Stimulated activated CD4-positive, alpha-beta T cell treated with anti-CD3 and anti-CD28 coated beads, TNF-alpha, amount 100 ng/mL, for 4 hours (primary cell): Measurements from ENCODE around the gene ATXN1.

ENCODE experiments used
- DNase-seq, 3 experiments: peaks; one replicate each; pipeline ENCODE4 v3.0.0-alpha.2; 2020; ENCODE audit warnings: low read depth in 3 of 3

Gene ATXN1

GRCh38 chr6:16498237-16498636 is 263.0 kb downstream of the ATXN1 start:
- DNase-seq, result no peak

GRCh38 chr6:16496991-16497801 is 264.1 kb downstream of the ATXN1 start:
- no peak for DNase-seq

GRCh38 chr6:16496210-16496609 is 265.1 kb downstream of the ATXN1 start:
- DNase-seq, result no peak

GRCh38 chr6:16494793-16495192 is 266.5 kb downstream of the ATXN1 start:
- DNase-seq, result no peak

GRCh38 chr6:16493802-16494201 is 267.5 kb downstream of the ATXN1 start:
- no peak for DNase-seq

GRCh38 chr6:16493112-16493511 is 268.1 kb downstream of the ATXN1 start:
- no peak for DNase-seq

- DNase-seq, result no peak
These were observed 269.5 kb downstream of the ATXN1 start for GRCh38 chr6:16491666-16492313.

GRCh38 chr6:16490616-16491015 is 270.6 kb downstream of the ATXN1 start:
- DNase-seq, result no peak

GRCh38 chr6:16488813-16489212 is 272.4 kb downstream of the ATXN1 start:
- no peak for DNase-seq

- no peak for DNase-seq
These were observed 273.1 kb downstream of the ATXN1 start for GRCh38 chr6:16487996-16488674.

GRCh38 chr6:16486661-16487060 is 274.6 kb downstream of the ATXN1 start:
- peak in 2 of 3 experiments; percentile 33 to 47 for DNase-seq

GRCh38 chr6:16483315-16483875 is 277.9 kb downstream of the ATXN1 start:
- no peak for DNase-seq

GRCh38 chr6:16482702-16483314 is 278.5 kb downstream of the ATXN1 start:
- DNase-seq, result no peak

- peak in 2 of 3 experiments; percentile 16 to 51 for DNase-seq
These were observed 279.4 kb downstream of the ATXN1 start for GRCh38 chr6:16481697-16482399.

- DNase-seq, result no peak
These were observed 280.3 kb downstream of the ATXN1 start for GRCh38 chr6:16480763-16481560.

GRCh38 chr6:16477367-16478149 is 283.7 kb downstream of the ATXN1 start:
- no peak for DNase-seq

GRCh38 chr6:16476861-16477260 is 284.4 kb downstream of the ATXN1 start:
- DNase-seq, result no peak

GRCh38 chr6:16475494-16475781 is 285.8 kb downstream of the ATXN1 start:
- DNase-seq, result no peak

- no peak for DNase-seq
These were observed 286.3 kb downstream of the ATXN1 start for GRCh38 chr6:16474772-16475493.
